NCI-H510A (cell line): Measurements from ENCODE around the gene CSMD2.

Experiments used
- DNase-seq: peaks from one replicate; lab custom pipeline; 2025; lab: John Stamatoyannopoulos, UW

The CSMD2 gene

GRCh38 chr1:33819290-33819912 lies 345.6 kb downstream of the CSMD2 start:
- no peak for DNase-seq

- DNase-seq = peak; percentile 93
These were observed 347.0 kb downstream of the CSMD2 start for GRCh38 chr1:33818071-33818470.

GRCh38 chr1:33815061-33815460 lies 350.0 kb downstream of the CSMD2 start:
- DNase-seq = no peak

GRCh38 chr1:33814166-33814565 lies 350.9 kb downstream of the CSMD2 start:
- DNase-seq = no peak

GRCh38 chr1:33810571-33810970 lies 354.5 kb downstream of the CSMD2 start:
- DNase-seq = no peak

- no peak for DNase-seq
These were observed 359.0 kb downstream of the CSMD2 start for GRCh38 chr1:33805988-33806387.

- no peak for DNase-seq
These were observed 362.8 kb downstream of the CSMD2 start for GRCh38 chr1:33802268-33802667.

- DNase-seq = no peak
These were observed 367.2 kb downstream of the CSMD2 start for GRCh38 chr1:33797849-33798248.

- DNase-seq = no peak
These were observed 372.4 kb downstream of the CSMD2 start for GRCh38 chr1:33792651-33793050.

GRCh38 chr1:33792216-33792615 lies 372.8 kb downstream of the CSMD2 start:
- DNase-seq = no peak

GRCh38 chr1:33791251-33791650 lies 373.8 kb downstream of the CSMD2 start:
- no peak for DNase-seq

- DNase-seq = no peak
These were observed 374.5 kb downstream of the CSMD2 start for GRCh38 chr1:33790577-33790976.

GRCh38 chr1:33784876-33785275 lies 380.2 kb downstream of the CSMD2 start:
- no peak for DNase-seq

GRCh38 chr1:33782776-33783175 lies 382.3 kb downstream of the CSMD2 start:
- no peak for DNase-seq

GRCh38 chr1:33781652-33782051 lies 383.4 kb downstream of the CSMD2 start:
- DNase-seq = no peak

GRCh38 chr1:33777337-33777736 lies 387.7 kb downstream of the CSMD2 start:
- DNase-seq = no peak

- no peak for DNase-seq
These were observed 396.2 kb downstream of the CSMD2 start for GRCh38 chr1:33768821-33769220.

GRCh38 chr1:33768106-33768505 lies 396.9 kb downstream of the CSMD2 start:
- no peak for DNase-seq

- DNase-seq = no peak
These were observed 400.9 kb downstream of the CSMD2 start for GRCh38 chr1:33764149-33764548.

GRCh38 chr1:33763406-33763805 lies 401.6 kb downstream of the CSMD2 start:
- DNase-seq = no peak

- DNase-seq = no peak
These were observed 402.1 kb downstream of the CSMD2 start for GRCh38 chr1:33762962-33763361.

- DNase-seq = no peak
These were observed 402.8 kb downstream of the CSMD2 start for GRCh38 chr1:33762109-33762830.

GRCh38 chr1:33758698-33759097 lies 406.3 kb downstream of the CSMD2 start:
- no peak for DNase-seq
